ENCODE measurements around the gene NBPF3.
A peak's percentile ranks its signal among the peaks of the same experiment; 100 is the strongest.
"Not testable (repeated sequence)": the region's sequence is repeated elsewhere in the genome, so short reads cannot be mapped to it uniquely, and the experiment has no call there.

Gene NBPF3

GRCh38 chr1:21468599-21468998 is 28.7 kb downstream of the NBPF3 start:
- no peaks in the 10 kb centered on the region for H3K9me3 Mint-ChIP-seq
- TF ChIP-seq CTCF (IDR thresholded peaks at IDR 0.05; ENCODE audit: unreplicated experiment in 3 of 3): peak; percentile 16 to 27 (median 25)
- H3K27me3 Mint-ChIP-seq (ENCODE audit: low read depth): no peaks in the 10 kb centered on the region
- H3K4me1 Mint-ChIP-seq: no peaks in the 10 kb centered on the region
- H3K4me3 Mint-ChIP-seq: no peak overlapping the region
- H3K27ac Mint-ChIP-seq: no peak overlapping the region
- peaks cover 41% of the 10 kb centered on the region for H3K36me3 Mint-ChIP-seq (ENCODE audit: low read depth)

GRCh38 chr1:21469581-21469980 is 29.6 kb downstream of the NBPF3 start:
- peaks cover 50% of the 10 kb centered on the region for H3K36me3 Mint-ChIP-seq (ENCODE audit: low read depth)
- no peaks in the 10 kb centered on the region for H3K4me1 Mint-ChIP-seq
- no peak for TF ChIP-seq CTCF (IDR thresholded peaks at IDR 0.05; ENCODE audit: unreplicated experiment in 3 of 3)
- H3K27me3 Mint-ChIP-seq (ENCODE audit: low read depth): no peaks in the 10 kb centered on the region
- H3K27ac Mint-ChIP-seq: no peak overlapping the region
- H3K4me3 Mint-ChIP-seq: no peak overlapping the region
- H3K9me3 Mint-ChIP-seq: no peaks in the 10 kb centered on the region

GRCh38 chr1:21472861-21473260 is 32.9 kb downstream of the NBPF3 start:
- H3K9me3 Mint-ChIP-seq: no peaks in the 10 kb centered on the region
- no peak for TF ChIP-seq CTCF (IDR thresholded peaks at IDR 0.05; ENCODE audit: unreplicated experiment in 3 of 3)
- H3K36me3 Mint-ChIP-seq (ENCODE audit: low read depth): peaks cover 69% of the 10 kb centered on the region
- no peaks in the 10 kb centered on the region for H3K4me1 Mint-ChIP-seq
- no peaks in the 10 kb centered on the region for H3K27me3 Mint-ChIP-seq (ENCODE audit: low read depth)
- no peak overlapping the region for H3K27ac Mint-ChIP-seq
- H3K4me3 Mint-ChIP-seq: no peak overlapping the region

GRCh38 chr1:21478356-21478755 is 38.4 kb downstream of the NBPF3 start:
- H3K4me1 Mint-ChIP-seq: no peaks in the 10 kb centered on the region
- H3K27me3 Mint-ChIP-seq (ENCODE audit: low read depth): peaks cover 6% of the 10 kb centered on the region
- H3K36me3 Mint-ChIP-seq (ENCODE audit: low read depth): peaks cover 61% of the 10 kb centered on the region
- no peaks in the 10 kb centered on the region for H3K9me3 Mint-ChIP-seq
- no peak overlapping the region for H3K4me3 Mint-ChIP-seq
- no peak for TF ChIP-seq CTCF (IDR thresholded peaks at IDR 0.05; ENCODE audit: unreplicated experiment in 3 of 3)
- H3K27ac Mint-ChIP-seq: no peak overlapping the region

- H3K4me1 Mint-ChIP-seq; H3K27me3 Mint-ChIP-seq (ENCODE audit: low read depth); H3K27ac Mint-ChIP-seq; H3K9me3 Mint-ChIP-seq; H3K4me3 Mint-ChIP-seq: not testable (repeated sequence)
- peaks cover 17% of the 10 kb centered on the region for H3K36me3 Mint-ChIP-seq (ENCODE audit: low read depth)
These were observed 43.9 kb downstream of the NBPF3 start for GRCh38 chr1:21483881-21484280.

GRCh38 chr1:21489146-21489545 is 49.2 kb downstream of the NBPF3 start:
- Mint-ChIP-seq H3K27ac (no peak overlapping the region), H3K27me3 (ENCODE audit: low read depth) (peaks cover 21% of the 10 kb centered on the region), H3K4me3 (no peak overlapping the region), H3K36me3 (ENCODE audit: low read depth) (no peaks in the 10 kb centered on the region), H3K4me1 (no peaks in the 10 kb centered on the region), H3K9me3 (no peaks in the 10 kb centered on the region)
- no peak for TF ChIP-seq CTCF (IDR thresholded peaks at IDR 0.05; ENCODE audit: unreplicated experiment in 3 of 3)

Data from nephron (organoid).